Endodermal cell (in vitro differentiated cells): Measurements from ENCODE around the gene NID2. TPM values are rescaled to one million over a fixed set of nuclear protein-coding genes. Genes with fewer than 3 reads are reported as not detected.

Experiments
- DNase-seq: peaks from one replicate; pipeline ENCODE4 v3.0.0-alpha.2; 2017
- H3K27ac ChIP-seq: 2 replicates; pipeline ENCODE4 v1.5.1; 2013; ENCODE audit warnings: mild to moderate bottlenecking, low read depth, low read length, moderate library complexity
- H3K27me3 ChIP-seq: 2 replicates; pipeline ENCODE4 v1.6.1; 2013; ENCODE audit warnings: mild to moderate bottlenecking, low read length, moderate library complexity; ENCODE audit not compliant: insufficient read depth, control insufficient read depth, poor library complexity, severe bottlenecking
- H3K36me3 ChIP-seq: 2 replicates; pipeline ENCODE4 v1.7.0; 2013; ENCODE audit warnings: mild to moderate bottlenecking, low read length, moderate library complexity; ENCODE audit not compliant: control insufficient read depth, insufficient read depth
- H3K4me1 ChIP-seq: one replicate; pipeline ENCODE4 v1.7.0; 2013; ENCODE audit warnings: low read length; ENCODE audit not compliant: control insufficient read depth, insufficient read depth
- H3K4me3 ChIP-seq: 2 replicates; pipeline ENCODE4 v1.5.1; 2013; ENCODE audit warnings: mild to moderate bottlenecking, low read length, moderate library complexity
- H3K9ac ChIP-seq: 2 replicates; pipeline ENCODE4 v1.6.1; 2013; ENCODE audit warnings: mild to moderate bottlenecking, low read length, moderate library complexity; ENCODE audit not compliant: poor library complexity, severe bottlenecking; ENCODE audit errors: extremely low read depth
- H3K9me3 ChIP-seq: 2 replicates; pipeline ENCODE4 v1.6.1; 2013; ENCODE audit warnings: mild to moderate bottlenecking, low read length, moderate library complexity; ENCODE audit not compliant: control insufficient read depth
- H3K27ac Mint-ChIP-seq: 2 replicates; pipeline ENCODE4 v1.8.0; 2020; ENCODE audit warnings: mixed read lengths
- H3K27me3 Mint-ChIP-seq: 2 replicates; pipeline ENCODE4 v1.8.0; 2021; ENCODE audit warnings: mild to moderate bottlenecking, mixed read lengths; ENCODE audit not compliant: insufficient read depth
- H3K36me3 Mint-ChIP-seq: 2 replicates; pipeline ENCODE4 v1.8.0; 2020; ENCODE audit warnings: low read depth, mixed read lengths
- H3K4me1 Mint-ChIP-seq: 2 replicates; pipeline ENCODE4 v1.8.0; 2020; ENCODE audit warnings: mixed read lengths
- H3K4me3 Mint-ChIP-seq: 2 replicates; pipeline ENCODE4 v1.8.0; 2020; ENCODE audit warnings: mild to moderate bottlenecking, moderate library complexity, mixed read lengths
- H3K9me3 Mint-ChIP-seq: 2 replicates; pipeline ENCODE4 v1.8.0; 2020; ENCODE audit warnings: mild to moderate bottlenecking, mixed read lengths
- CTCF ChIP-seq: fragments of 200-600 bp; sonication (generic); conservative IDR thresholded peaks from 2 replicates; pipeline ENCODE4 v1.5.0; 2021; ENCODE audit warnings: antibody characterized with exemption, mild to moderate bottlenecking
- WGBS, 2 experiments: methylation state at CpG; one replicate each; pipeline versions ENCODE4 v1.1.5 to v1.1.7; 2013; ENCODE audit warnings: missing lambda C conversion rate in 2 of 2, mixed read lengths in 1 of 2; ENCODE audit not compliant: insufficient coverage in 1 of 2, insufficient read length in 1 of 2; 5-methylcytosine and 5-hydroxymethylcytosine counted together
- long read RNA-seq, 4 experiments: library from polyadenylated mRNA in 2 of 4; library from RNA in 1 of 4; library from capped mRNA in 1 of 4; stranded (forward) in 3 of 4; unstranded in 1 of 4; transcript quantifications; one replicate each; pipeline ENCODE4 v2.0.0, GENCODE V29; 2020 to 2021; ENCODE audit warnings: inconsistent platforms in 1 of 4
- polyA plus RNA-seq, 2 experiments: library from polyadenylated mRNA; stranded (reverse); fragments of 50-300 nt; gene quantifications; one replicate each; pipeline ENCODE4 v1.2.3, GENCODE V29; 2013
- total RNA-seq, 2 donors: library from RNA; stranded (reverse); fragmentation: NEBNext Ultra II Directional in 1 of 2; extraction: Animal tissue kit (Norgen Biotek cat#: 25700) in 1 of 2; gene quantifications; 2 replicates in 1 of 2; 3 replicates in 1 of 2; pipeline ENCODE4 v1.2.1, GENCODE V29; 2021

NID2 gene
- total RNA-seq = 1 to 10 TPM; 1.7 to 2.9 TPM
- polyA plus RNA-seq (2013, experiment 1 of 2) = 13.1 TPM
- 11.8 TPM for polyA plus RNA-seq (2013, experiment 2 of 2)
- long read RNA-seq, experiment 1, partial matches to known transcripts = 1 of 1 reads
- long read RNA-seq, experiment 1, other reads (novel, unspliced or antisense) = 0 of 1 reads
- long read RNA-seq, experiment 2, partial matches to known transcripts = 0 of 1 reads
- long read RNA-seq, experiment 2, other reads (novel, unspliced or antisense) = 1 of 1 reads
- long read RNA-seq, experiment 3, partial matches to known transcripts = 0 of 3 reads
- long read RNA-seq, experiment 3, other reads (novel, unspliced or antisense) = 2 of 3 reads
- long read RNA-seq, experiment 4 = 0 reads

GRCh38 chr14:52068615-52069306 lies at the start of gene NID2:
Gene NID2, minus strand, starts transcription at chr14:52069059. Its CDS starts 65 bp downstream, at chr14:52068994.
- H3K4me3 Mint-ChIP-seq = peak within 1 kb of the TSS; percentile 61
- Histone ChIP-seq H3K27ac (no peak within 1 kb of the TSS), H3K36me3 (no peaks in the 10 kb centered on the region), H3K9me3 (no peaks in the 10 kb centered on the region), H3K4me1 (peaks cover 5% of the 10 kb centered on the region), H3K4me3 (peak within 1 kb of the TSS; percentile 83), H3K9ac (no peak within 1 kb of the TSS), H3K27me3 (peaks cover 63% of the 10 kb centered on the region)
- no peak within 1 kb of the TSS for H3K27ac Mint-ChIP-seq
- peaks cover 70% of the 10 kb centered on the region for H3K27me3 Mint-ChIP-seq
- no peaks in the 10 kb centered on the region for H3K9me3 Mint-ChIP-seq
- peaks cover 11% of the 10 kb centered on the region for H3K4me1 Mint-ChIP-seq
- peak; percentile 97 for DNase-seq
- WGBS, 2 experiments = 0% methylated on average over 37 to 57 of the region's 57 CpGs
- H3K36me3 Mint-ChIP-seq = no peaks in the 10 kb centered on the region
- no peak for TF ChIP-seq CTCF

GRCh38 chr14:52117111-52117832 lies 48.4 kb upstream of the NID2 start:
- H3K36me3 ChIP-seq = no peaks in the 10 kb centered on the region
- TF ChIP-seq CTCF = no peak
- H3K27me3 Mint-ChIP-seq = no peaks in the 10 kb centered on the region
- H3K9me3 ChIP-seq = no peaks in the 10 kb centered on the region
- no peaks in the 10 kb centered on the region for H3K4me1 ChIP-seq
- no peaks in the 10 kb centered on the region for H3K27me3 ChIP-seq
- H3K9ac ChIP-seq = no peak overlapping the region
- H3K4me1 Mint-ChIP-seq = no peaks in the 10 kb centered on the region
- H3K36me3 Mint-ChIP-seq = no peaks in the 10 kb centered on the region
- H3K9me3 Mint-ChIP-seq = no peaks in the 10 kb centered on the region
- no peak overlapping the region for H3K27ac ChIP-seq
- H3K4me3 Mint-ChIP-seq = no peak overlapping the region
- no peak overlapping the region for H3K4me3 ChIP-seq
- DNase-seq = no peak
- 90 to 95% methylated on average over 9 to 14 of the region's 14 CpGs for WGBS, 2 experiments
- no peak overlapping the region for H3K27ac Mint-ChIP-seq

- H3K9me3 ChIP-seq = no peaks in the 10 kb centered on the region
- no peak overlapping the region for H3K9ac ChIP-seq
- H3K36me3 Mint-ChIP-seq = no peaks in the 10 kb centered on the region
- DNase-seq = no peak
- no peaks in the 10 kb centered on the region for H3K4me1 Mint-ChIP-seq
- H3K27me3 Mint-ChIP-seq = no peaks in the 10 kb centered on the region
- TF ChIP-seq CTCF = no peak
- H3K27ac Mint-ChIP-seq = no peak overlapping the region
- no peak overlapping the region for H3K4me3 Mint-ChIP-seq
- no peak overlapping the region for H3K27ac ChIP-seq
- H3K4me3 ChIP-seq = no peak overlapping the region
- no peaks in the 10 kb centered on the region for H3K27me3 ChIP-seq
- no peaks in the 10 kb centered on the region for H3K9me3 Mint-ChIP-seq
- H3K36me3 ChIP-seq = no peaks in the 10 kb centered on the region
- H3K4me1 ChIP-seq = no peaks in the 10 kb centered on the region
Observed at GRCh38 chr14:52115286-52115685, 46.4 kb upstream of the NID2 start.
